ENCODE data around the gene ALDH16A1.

GRCh38 chr19:49441960-49442350 is 11.1 kb upstream of the ALDH16A1 start:
- TF ChIP-seq POLR2A (IDR thresholded peaks at IDR 0.05), result no peak
- TF ChIP-seq CTCF (IDR thresholded peaks at IDR 0.05), result no peak
